ENCODE data around the gene AP2A2.

The AP2A2 gene

DNA sequence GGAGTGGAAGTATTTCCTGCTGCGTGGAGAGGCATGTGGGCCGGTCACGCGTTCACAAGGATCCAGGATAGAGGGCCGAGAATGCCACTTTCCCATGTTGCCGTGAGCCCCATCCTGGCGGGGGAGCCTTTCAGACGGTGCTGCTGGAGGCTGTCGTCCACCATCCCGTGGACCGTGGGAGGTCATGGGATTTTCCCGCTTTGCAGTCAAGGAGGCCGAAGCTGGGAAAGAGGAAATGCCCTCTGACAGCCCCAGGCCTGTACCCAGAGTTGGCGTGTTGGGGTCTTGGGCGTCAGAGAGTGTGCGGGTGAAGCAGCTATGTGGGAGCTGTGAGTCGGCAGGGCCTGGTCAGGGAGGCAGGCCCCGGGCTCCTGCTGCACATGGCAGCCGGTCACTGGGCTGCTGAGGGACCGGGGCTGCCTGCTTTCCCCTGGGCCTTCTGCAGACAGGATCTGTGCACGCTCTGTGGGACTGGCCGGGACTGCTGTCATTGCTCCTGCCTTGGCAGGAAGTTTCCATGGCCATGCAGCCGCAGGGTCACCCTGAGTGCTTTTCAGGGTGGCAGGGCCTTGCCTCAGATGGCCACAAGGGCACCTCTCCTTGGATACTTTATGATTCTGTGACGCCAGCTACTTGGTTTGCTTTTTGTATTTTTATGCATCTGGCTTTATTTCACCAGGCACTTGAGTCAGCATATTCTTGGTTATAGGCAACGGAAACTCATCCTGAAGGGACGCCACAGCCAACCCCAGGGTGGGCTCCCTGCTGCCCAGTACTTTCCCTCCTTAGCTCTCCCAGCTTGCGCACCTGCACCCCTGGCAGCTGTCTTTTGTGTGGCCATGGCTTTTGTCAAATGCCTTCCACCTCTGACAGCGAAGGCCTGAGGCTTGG, 52.4 kb downstream of the AP2A2 start:
- no peak for DNase-seq

DNA sequence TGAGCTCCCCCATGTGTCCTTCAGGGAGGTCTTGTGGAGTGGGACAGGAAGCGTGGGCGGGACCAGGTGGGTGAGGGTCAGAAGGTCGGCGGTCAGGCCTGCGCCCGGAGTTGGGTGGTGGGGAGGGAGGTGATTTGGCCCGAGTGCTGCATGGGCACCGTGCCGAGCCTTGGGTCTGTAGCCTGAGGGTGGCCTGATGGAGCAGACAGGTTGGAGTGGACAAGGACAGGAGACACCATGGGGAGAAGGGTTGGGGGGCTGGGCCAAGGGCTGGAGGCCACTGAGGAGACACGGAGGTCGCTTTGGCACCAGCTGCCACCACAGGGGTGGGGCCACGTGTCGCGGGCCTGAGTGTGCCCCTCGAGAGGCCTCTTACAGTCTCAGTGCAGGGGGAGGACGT, 53.1 kb downstream of the AP2A2 start:
- DNase-seq = no peak

DNA sequence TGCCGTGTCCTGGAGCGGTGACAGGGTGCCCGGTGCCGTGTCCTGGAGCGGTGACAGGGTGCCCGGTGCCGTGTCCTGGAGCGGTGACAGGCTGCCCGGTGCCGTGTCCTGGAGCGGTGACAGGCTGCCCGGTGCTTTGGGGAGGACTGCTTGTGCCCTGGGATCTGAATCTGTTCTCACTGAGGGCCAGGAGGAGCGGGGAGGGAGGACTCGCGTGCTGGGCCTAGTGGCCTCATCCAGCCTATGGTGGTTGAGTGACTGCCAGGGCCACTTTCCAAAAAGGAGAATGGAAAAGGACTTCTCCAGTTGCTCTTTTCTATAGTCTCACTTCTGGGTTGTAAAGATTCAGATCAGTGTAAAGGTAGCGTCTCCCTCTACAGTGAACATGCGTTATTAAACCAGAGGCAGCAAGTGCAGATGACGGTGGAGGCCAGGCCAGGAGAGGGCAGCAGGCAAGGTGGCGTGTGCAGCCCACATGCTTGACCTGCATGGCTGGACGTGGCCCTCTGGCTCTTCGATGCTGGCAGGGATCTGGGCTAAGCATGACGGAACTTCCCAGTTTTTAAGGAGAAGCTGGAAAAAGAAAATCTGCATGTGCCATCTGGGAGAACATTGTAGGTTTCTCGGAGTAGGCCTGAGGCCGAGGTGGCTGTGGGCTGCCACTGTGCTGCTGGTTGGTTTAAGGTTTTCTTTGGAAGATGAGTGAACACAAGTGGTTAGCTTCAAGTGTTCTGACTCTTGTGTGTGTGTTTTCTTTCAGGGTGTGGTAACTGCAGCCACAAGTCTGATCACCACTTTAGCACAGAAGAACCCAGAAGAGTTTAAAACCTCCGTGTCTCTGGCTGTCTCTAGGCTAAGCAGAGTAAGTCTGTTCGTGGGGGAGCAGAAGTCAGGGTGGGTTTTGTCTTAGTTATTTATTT, 55.0 kb downstream of the AP2A2 start:
- peak; percentile 54 for DNase-seq

DNA sequence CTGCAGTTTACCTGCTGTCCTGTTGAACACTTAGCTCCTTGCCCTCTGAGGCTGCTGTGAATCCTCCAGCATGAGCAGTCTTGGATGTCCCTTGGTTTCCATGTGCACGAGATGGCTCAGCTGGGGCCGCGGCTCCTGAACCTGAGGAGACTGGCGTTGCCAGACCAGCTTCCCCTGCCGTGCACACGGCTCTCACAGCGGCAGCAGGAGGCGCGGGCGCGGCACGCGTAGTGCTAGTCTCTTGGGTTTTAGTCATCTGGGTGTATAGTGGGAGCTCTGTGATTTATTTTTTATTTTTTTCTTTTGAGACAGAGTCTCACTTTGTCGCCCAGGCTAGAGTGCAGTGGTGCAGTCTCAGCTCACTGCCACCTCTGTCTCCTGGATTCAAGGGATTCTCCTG, 56.1 kb downstream of the AP2A2 start:
- no peak for DNase-seq

DNA sequence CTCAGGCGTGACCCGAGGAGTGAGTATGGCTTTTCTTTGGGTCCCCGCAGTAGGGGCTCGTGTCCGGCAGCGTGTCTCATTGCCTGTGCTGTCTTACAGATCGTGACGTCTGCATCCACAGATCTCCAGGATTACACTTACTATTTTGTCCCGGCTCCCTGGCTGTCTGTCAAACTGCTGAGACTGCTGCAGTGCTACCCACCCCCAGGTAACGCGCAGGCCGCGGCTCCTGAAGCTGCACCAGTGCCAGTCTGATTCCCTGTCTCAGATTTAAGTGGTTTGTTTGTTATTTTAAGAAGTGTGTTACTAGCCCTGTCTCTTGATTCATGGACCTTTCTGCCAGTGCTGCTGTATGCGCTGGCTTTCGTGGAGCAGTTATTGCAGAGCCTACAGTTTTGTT, 58.9 kb downstream of the AP2A2 start:
- DNase-seq = no peak

DNA sequence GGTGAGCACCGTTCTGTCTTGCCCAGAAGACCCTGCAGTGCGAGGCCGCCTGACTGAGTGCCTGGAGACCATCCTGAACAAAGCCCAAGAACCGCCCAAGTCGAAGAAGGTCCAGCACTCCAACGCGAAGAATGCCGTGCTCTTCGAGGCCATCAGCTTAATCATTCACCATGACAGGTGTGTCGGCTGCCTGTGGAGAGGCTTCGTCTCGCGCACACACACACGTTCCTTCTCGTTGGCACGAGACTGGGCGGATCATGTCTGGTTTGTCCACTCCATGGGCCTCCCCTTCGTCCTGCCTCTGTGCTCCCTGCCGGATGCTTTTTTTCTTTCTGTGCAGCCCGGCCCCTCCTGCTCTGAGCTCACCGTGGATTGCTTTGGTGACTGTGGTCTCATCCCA, 59.7 kb downstream of the AP2A2 start:
- DNase-seq = no peak

DNA sequence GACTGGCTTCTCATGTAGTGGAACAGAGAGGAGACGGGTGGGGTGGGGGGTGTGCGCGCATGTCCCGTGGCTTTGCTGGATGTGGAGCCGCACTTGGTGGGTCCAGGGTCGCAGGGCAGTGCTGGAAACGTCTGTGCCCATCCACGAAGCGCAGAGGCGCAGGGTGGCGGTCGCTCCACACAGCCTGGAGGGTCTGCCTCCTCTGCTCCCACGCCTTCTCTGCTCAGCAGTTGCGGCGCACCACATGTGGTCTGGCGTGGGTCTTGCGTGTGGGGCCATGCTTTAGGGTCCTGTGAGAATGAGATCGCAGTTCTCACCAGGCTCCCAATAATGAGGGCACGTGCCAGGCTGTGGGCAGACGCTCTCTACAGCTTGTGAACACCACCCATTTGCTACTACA, 60.2 kb downstream of the AP2A2 start:
- DNase-seq = no peak

DNA sequence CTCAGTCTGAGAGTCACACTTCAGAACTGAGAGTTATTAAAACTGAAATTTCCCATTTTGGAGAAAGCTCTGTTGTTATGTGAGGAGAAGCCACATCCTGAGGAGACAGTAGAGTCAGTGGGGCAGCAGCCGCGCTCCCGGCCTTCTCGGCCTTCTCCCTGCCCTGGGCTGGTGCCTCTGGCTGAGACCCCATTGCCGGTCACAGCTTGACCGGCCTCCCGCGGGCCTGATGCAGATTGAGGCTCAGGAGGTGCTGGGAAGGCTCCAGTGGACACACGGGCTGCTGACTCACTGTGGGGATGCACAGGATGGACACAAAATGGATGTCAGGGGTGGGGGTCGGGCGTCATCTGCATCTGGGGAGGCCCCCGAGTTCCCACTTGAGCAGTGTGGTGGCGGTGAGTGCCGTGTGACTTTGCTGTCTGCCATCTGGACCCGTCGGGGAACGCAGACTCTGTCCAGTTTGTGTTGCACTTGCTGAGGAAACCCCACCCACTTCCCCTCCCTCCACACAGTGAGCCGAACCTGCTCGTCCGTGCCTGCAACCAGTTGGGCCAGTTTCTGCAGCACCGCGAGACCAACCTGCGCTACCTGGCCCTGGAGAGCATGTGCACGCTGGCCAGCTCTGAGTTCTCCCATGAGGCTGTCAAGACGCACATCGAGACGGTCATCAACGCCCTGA, 60.7 kb downstream of the AP2A2 start:
- DNase-seq = no peak

DNA sequence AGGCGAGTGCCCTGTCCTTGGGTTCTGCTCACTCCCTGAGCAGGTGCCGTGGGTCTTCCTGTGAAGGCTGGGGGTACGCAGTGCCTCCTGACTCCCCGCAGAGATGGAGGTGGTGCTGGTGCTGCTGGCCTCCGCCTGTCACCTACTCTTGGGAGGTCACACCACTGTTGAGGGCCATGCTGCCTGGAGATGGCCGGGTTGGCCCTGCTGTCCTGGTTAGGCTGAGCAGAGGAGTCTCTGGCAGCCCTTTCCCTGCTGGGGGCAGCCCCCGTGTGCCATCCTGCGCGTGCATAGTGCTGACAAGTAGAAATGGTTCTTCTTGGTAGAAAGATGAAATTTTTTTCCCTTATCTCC, 61.3 kb downstream of the AP2A2 start:
- no peak for DNase-seq

DNA sequence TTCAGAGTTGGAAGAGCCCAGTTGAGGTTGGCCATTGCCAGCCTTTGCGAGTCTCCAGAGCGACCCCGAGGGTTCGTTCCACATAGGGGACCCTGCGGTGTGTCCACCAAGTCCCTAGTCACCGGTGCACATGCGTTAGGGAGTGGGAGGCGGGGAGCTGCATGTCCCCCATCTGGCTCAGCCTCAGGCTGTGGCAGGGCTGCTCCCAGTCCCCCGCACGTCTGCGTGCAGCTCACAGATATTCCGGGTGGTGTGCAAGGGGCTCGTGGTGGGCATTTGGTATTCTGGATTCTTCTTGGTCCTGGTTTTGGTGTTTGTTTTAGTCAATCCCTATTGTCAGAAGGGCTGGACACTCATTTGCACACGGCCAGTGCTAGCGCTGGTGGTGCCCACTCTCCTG, 62.0 kb downstream of the AP2A2 start:
- DNase-seq = no peak

DNA sequence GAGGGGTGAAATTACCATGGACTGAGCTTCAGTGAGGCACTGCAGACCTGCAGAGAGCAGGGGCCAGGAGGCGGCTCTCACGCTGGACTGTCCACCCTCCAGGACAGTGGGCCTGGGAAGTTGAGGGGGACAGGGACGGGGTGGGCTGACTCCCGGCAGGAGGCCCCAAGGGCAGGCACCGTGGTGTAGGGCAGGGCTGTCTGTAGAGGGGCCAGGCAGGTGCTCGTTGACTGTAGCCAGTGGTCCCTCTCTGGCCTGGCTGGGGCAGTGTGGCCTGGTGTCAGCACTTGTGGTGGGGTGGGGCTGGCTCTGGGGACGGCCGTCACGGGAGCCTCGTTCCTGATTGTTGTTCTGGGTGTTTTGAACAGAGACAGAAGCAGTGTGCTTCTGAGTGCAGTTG, 64.4 kb downstream of the AP2A2 start:
- DNase-seq = no peak

DNA sequence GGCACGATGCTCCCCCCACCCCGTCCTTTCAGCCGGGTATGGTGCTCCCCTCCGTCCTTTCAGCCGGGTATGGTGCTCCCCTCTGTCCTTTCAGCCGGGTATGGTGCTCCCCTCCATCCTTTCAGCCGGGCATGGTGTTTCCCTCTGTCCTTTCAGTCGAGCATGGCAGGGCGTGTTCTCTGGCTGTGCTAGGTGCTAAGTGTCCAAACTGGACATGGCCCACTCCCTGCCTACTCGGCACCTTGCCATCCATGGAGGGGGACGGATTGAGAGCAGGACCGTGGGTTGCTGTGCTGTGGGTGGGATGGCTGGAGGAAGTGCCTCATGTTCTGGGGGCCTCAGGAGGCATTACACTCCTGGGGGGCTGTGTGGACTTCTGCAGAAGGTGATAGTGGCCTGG, 65.4 kb downstream of the AP2A2 start:
- no peak for DNase-seq

DNA sequence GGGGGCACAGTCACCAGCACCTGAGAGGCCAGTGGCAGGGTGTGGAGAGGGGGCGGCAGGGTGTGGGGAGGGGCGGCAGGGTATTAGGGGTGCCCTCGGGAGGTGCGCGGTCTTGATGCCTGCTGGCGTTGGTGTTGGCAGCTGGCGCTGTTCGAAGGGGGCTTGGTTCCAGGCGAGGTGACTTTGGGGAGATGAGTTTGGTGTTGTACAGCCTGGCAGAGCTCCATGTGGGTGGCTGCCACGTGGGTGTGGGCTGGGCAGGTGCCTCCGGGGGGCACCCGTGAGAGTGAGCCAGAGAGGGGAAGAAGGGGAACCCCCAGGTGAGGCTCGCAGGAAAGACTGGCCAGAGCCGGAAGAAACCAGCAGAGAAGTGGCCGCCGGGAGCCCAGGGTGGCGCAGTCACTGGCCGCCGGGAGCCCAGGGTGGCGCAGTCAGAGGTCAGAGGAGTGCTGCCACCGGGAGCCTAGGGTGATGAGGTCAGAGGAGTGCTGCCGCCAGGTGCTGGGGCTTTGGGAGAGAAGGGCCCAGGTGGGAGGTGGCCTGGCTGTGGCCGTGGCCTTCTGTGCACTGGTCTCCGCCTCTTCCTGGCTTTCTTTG, 66.1 kb downstream of the AP2A2 start:
- DNase-seq = no peak

DNA sequence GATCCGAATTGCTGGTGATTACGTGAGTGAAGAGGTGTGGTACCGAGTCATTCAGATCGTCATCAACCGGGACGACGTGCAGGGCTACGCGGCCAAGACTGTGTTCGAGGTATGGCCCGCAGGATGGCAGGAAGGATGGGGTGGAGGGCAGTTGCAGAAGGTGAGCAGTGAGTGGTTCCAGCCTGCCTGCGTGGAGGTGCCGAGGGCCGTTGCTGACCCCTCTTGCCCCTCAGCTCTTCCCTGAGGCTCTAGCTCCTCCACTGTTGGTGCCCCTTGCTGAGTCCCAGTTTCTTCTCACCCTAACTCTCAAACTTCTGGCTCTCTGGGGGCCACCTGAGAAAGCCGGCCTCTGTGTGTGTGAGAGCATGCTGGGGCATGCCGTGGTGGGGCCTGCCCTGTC, 66.9 kb downstream of the AP2A2 start:
- DNase-seq = no peak

DNA sequence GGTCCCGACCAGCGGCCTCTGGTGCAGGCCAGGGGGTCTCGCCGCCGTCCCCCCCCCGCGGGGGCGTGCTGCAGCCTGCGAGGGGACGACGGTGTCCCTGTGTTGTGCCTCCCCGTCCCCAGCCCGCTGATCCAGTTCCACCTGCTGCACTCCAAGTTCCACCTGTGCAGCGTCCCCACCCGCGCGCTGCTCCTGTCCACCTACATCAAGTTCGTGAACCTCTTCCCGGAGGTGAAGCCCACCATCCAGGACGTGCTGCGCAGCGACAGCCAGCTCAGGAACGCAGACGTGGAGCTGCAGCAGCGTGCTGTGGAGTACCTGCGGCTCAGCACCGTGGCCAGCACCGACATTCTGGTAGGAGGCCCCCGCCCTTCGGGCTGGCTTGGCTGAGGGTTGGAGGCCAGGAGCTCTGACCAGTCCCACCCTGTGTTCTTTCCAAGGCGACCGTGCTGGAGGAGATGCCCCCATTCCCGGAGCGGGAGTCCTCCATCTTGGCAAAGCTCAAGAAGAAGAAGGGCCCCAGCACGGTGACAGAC, 68.0 kb downstream of the AP2A2 start:
- DNase-seq = no peak

DNA sequence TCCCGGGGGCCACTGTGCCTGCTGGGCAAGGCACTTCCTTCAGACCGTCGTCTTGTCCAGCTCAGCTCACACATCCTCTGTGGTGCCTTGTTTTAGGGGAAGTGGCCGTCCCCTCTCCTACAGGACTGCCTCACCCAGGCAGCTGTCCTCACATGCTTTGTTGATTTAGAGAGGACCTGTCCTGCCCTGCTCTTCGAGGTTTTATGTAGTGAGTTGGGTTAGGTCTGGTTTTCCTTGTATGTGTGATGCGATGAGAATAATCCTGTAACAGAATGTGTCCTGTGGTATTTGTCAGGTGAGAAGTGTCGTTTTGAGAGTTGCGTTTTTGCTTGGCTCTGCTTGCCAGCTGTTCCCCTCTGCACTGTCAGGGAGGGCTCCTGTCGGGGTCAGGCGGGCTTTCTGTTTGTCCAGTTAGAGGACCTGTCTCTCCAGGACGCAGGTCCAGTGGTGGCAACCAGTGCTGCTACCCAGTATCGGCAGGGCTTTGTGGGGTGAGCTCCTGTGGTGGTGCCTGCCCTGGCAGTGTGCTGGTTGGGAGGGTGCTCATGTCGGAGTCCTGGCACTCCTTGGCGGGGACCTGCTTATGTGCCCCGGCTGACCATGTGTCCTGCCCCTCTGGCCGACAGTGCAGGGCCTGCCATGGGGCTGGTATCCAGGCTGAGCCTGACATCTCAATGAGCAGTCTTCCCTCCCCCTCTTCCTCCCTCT, 69.5 kb downstream of the AP2A2 start:
- no peak for DNase-seq

DNA sequence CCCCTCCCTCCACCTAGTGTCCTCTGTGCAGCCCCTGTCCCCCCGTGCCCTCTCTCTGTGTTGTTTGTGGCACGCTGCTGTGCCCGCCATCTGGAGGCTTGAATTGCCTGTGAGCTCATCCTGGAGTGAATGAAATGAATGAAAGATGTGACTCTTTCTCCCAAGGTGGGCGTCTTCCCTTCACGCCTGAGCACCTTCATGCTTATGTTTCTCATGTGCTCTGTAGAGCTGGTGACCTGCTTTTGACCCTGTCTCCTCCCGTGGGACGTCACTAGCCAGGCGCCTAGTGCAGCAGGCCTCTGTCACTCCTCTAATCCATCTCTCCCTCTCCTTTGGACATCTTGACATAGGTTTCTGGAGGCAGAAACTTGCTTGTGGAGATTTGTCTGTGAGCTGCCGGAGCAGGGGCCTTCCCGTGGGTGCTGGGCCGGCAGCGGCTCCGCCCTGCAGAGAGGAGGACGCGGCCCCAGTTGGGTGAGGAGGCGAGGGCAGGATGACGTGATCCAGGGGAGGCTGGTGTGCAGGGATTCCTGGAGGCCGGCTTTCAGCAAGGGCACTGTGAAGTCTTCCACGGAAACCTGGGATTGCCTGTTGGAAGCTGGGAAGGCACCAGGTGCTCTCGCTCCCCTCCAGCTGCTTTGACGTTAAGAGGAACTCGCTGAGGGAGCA, 70.2 kb downstream of the AP2A2 start:
- DNase-seq = no peak

DNA sequence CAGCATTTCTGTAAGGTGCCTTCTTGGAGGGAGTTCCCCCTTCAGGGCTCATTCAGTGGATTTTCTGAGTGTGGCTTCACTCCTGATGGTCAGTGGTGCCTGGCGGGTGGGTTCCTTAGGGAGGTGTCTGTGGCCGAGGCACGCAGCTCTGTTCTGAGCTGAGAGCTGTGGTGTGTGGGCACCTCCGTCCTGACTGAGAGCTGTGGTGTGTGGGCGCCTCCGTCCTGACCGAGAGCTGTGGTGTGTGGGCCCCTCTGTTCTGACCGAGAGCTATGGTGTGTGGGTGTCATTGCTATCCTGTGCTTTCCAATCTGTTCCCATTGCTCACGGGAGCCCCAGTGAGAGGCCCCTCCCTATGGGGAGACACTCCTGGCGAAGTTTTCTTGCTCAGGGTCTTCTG, 71.0 kb downstream of the AP2A2 start:
- no peak for DNase-seq

DNA sequence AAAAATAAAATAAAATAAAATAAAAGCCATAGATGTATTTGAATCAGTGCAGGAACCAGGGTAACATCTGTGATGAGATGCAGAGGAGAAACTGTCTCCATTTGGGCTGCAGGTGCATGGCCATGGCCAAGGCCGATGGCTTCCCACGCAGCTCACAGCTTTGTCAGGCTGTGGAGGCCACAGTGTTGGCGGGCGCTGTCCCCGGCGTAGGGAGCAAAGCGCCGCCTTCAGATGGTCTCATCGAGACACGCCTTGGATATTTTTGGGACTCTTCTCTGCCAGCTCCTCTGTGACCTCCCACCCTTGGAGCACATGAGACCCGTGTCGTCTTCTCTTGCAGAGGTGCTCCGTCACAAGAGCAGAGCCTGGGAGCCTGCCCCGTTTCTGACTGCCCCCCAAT, 72.2 kb downstream of the AP2A2 start:
- DNase-seq = no peak

DNA sequence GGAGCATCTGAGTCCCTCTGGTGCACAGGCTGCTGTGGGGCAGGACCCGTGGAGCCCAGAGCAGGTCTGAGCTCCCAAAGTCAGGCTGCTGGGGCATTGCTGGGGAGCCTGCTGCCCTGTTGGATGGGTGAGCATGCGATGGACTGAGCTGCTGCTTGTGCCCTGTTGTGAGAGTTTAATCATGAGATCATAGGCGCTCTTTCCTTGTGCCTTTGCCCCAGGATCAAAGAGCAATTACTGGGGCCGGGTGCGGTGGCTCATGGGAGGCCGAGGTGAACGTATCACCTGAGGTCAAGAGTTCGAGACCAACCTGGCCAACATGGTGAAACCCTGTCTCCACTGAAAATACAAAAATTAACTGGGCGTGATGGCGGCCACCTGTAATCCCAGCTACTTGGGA, 73.3 kb downstream of the AP2A2 start:
- DNase-seq = no peak
